SK-N-MC (cell line): ENCODE data around the gene PTTG2.

Experiments used
- EZH2 ChIP-seq: fragments of 200-600 bp; sonication (generic); IDR thresholded peaks from one replicate; pipeline ENCODE4 v1.6.1; 2017; ENCODE audit warnings: antibody characterized with exemption
- POLR2AphosphoS5 ChIP-seq: IDR thresholded peaks from 2 replicates; pipeline ENCODE4 v1.6.1; 2012; ENCODE audit warnings: mild to moderate bottlenecking, low read depth, low read length, borderline replicate concordance

DNA sequence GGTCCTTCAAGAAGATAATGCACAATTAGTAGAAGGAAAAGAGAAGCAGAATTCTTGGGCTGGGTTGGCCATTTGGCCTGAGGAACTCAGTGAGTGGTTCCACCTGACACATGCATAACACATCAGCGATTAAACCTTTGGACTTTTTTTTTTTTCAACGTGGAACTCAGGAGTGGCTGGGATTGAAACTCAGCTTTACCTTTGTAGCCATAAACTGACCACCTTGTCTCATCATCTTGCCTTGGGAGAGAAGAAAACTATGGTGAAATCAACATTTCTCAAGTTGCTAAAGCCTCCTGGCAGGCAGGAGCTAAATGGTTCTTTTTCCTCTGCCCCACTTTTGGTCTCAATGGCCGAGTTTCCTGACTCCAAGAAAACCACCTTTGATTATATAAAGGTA lies 16.3 kb downstream of the PTTG2 start:
- no peak for TF ChIP-seq POLR2AphosphoS5
- no peak for TF ChIP-seq EZH2
